HG02623 (cell line): Measurements from ENCODE around the gene CBL.
"Not testable (repeated sequence)": the region's sequence is repeated elsewhere in the genome, so short reads cannot be mapped to it uniquely, and the experiment has no call there.

Experiments
- ATAC-seq: cut with Tn5 transposase; IDR thresholded peaks from one replicate; pipeline ENCODE4 v1.9.1; 2021; ENCODE audit warnings: moderate library complexity; ENCODE audit not compliant: unreplicated experiment

Gene CBL

GRCh38 chr11:119207415-119207960 lies 1.3 kb downstream of the CBL start:
- ATAC-seq = no peak

- no peak for ATAC-seq
Measured at GRCh38 chr11:119209186-119209585, 3.0 kb downstream of the CBL start.

GRCh38 chr11:119210050-119210449 lies 3.9 kb downstream of the CBL start:
- no peak for ATAC-seq

- no peak for ATAC-seq
Measured at GRCh38 chr11:119218141-119218878, 12.2 kb downstream of the CBL start.

GRCh38 chr11:119222308-119222707 lies 16.2 kb downstream of the CBL start:
- ATAC-seq = no peak

GRCh38 chr11:119222891-119223290 lies 16.8 kb downstream of the CBL start:
- no peak for ATAC-seq

- ATAC-seq = no peak
Measured at GRCh38 chr11:119223856-119224255, 17.7 kb downstream of the CBL start.

- ATAC-seq = not testable (repeated sequence)
Measured at GRCh38 chr11:119228535-119229287, 22.6 kb downstream of the CBL start.

GRCh38 chr11:119229288-119229672 lies 23.1 kb downstream of the CBL start:
- ATAC-seq = no peak

- ATAC-seq = no peak
Measured at GRCh38 chr11:119229741-119230140, 23.6 kb downstream of the CBL start.

GRCh38 chr11:119236490-119236889 lies 30.4 kb downstream of the CBL start:
- no peak for ATAC-seq

GRCh38 chr11:119236891-119237290 lies 30.8 kb downstream of the CBL start:
- no peak for ATAC-seq

GRCh38 chr11:119237515-119237914 lies 31.4 kb downstream of the CBL start:
- no peak for ATAC-seq

- ATAC-seq = no peak
Measured at GRCh38 chr11:119248750-119249670, 42.9 kb downstream of the CBL start.

- no peak for ATAC-seq
Measured at GRCh38 chr11:119249671-119250010, 43.5 kb downstream of the CBL start.

- no peak for ATAC-seq
Measured at GRCh38 chr11:119251114-119251513, 45.0 kb downstream of the CBL start.

GRCh38 chr11:119254239-119254638 lies 48.1 kb downstream of the CBL start:
- no peak for ATAC-seq

- no peak for ATAC-seq
Measured at GRCh38 chr11:119258180-119258579, 52.0 kb downstream of the CBL start.

- no peak for ATAC-seq
Measured at GRCh38 chr11:119258983-119259382, 52.8 kb downstream of the CBL start.

- no peak for ATAC-seq
Measured at GRCh38 chr11:119262668-119263351, 56.7 kb downstream of the CBL start.
